ENCODE results near the gene OSM. TPM values are rescaled to one million over a fixed set of nuclear protein-coding genes. Genes with fewer than 3 reads are reported as not detected.

The OSM gene
- total RNA-seq, 1 experiment from 2014 or later: not detected

DNA sequence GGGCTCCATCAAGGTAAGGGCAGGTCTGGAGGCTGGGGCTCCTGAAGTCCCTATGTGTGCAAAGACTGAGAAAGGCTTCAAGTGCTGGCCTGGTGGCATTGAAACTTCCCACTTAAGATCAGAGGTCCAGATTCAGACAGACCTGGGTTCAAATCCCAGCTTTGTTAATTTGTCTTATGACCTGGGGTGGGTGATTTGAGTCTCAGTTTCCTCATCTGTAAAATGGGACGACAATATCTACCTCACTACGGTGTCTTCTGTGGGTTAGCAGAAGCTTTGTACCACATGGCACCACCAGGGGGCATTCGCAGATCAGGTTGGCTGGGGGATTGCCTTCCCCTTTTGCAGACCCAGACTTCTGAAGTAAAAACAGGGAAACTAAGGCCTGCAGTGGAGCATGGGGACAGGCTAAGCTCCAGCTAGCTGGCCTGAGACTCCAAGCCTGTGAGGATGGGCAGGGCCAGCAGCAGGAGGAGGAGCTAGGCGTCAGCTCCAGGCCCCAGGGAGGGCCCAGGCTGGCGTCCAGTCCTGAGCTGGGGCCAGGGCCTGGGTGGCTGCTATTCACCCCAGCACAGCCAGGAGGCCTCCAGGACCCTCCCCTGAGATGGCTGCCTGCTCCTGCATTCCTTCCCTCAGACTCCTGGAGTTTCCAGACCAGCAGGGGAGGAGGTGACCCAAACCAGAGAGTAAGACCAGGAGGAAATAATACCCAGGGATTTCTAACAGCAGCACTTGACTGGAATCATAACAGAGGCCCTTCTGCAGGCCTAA lies 21.2 kb upstream of the OSM start:
- ChIA-PET POLR2A (ENCODE audit: unreplicated experiment) (interaction anchor here (0.6 to 1.0 kb wide), 3 partner anchors 8 to 39 kb away, joined by 3 to 6 read pairs (median 3); partner anchors contain the start of gene TBC1D10A), CTCF (interaction anchor here (0.6 to 2.2 kb wide), 11 partner anchors 11 to 183 kb away, joined by 3 to 33 read pairs (median 4); partner anchors contain the start of genes RNF215, SEC14L2 and TBC1D10A)
- Histone ChIP-seq H3K36me3 (ENCODE audit: low read depth, low read length) (0 out of 2 replicates have a peak, but pooled peaks cover under 1% of the 10 kb centered on the region), H4K20me1 (ENCODE audit: low read length) (no peaks in the 10 kb centered on the region), H3K27ac (ENCODE audit: low read length) (peak overlapping the region; percentile 37; the same call in 1 of the 2 replicates), H3K79me2 (ENCODE audit: low read length) (0 out of 2 replicates have a peak, but pooled peaks cover 3% of the 10 kb centered on the region), H3K9ac (ENCODE audit: low read length) (0 out of 2 replicates have a peak overlapping the region, but pooled peaks have one; percentile 72), H3F3A (ENCODE audit: low read length, unreplicated experiment) (no peaks in the 10 kb centered on the region), H3K4me3 (ENCODE audit: low read length) (peak overlapping the region; percentile 79), H3K9me3 (ENCODE audit: low read length) (no peaks in the 10 kb centered on the region), H3K27me3 (ENCODE audit: low read length) (no peaks in the 10 kb centered on the region), H3K9me2 (replicated peaks; ENCODE audit: low read length) (no peaks in the 10 kb centered on the region), H2AFZ (ENCODE audit: low read length) (no peak overlapping the region), H3K4me1 (ENCODE audit: insufficient read depth, low read length) (peaks cover 25% of the 10 kb centered on the region), H3K4me2 (ENCODE audit: low read length) (peak overlapping the region; percentile 96)
- TF ChIP-seq, protein P1, sequence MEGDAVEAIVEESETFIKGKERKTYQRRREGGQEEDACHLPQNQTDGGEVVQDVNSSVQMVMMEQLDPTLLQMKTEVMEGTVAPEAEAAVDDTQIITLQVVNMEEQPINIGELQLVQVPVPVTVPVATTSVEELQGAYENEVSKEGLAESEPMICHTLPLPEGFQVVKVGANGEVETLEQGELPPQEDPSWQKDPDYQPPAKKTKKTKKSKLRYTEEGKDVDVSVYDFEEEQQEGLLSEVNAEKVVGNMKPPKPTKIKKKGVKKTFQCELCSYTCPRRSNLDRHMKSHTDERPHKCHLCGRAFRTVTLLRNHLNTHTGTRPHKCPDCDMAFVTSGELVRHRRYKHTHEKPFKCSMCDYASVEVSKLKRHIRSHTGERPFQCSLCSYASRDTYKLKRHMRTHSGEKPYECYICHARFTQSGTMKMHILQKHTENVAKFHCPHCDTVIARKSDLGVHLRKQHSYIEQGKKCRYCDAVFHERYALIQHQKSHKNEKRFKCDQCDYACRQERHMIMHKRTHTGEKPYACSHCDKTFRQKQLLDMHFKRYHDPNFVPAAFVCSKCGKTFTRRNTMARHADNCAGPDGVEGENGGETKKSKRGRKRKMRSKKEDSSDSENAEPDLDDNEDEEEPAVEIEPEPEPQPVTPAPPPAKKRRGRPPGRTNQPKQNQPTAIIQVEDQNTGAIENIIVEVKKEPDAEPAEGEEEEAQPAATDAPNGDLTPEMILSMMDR (conservative IDR thresholded peaks at IDR 0.05; ENCODE audit: low read depth, low read length): peak; percentile 69
- TF ChIP-seq EZH2phosphoT487 (IDR thresholded peaks at IDR 0.05; ENCODE audit: borderline replicate concordance, low read length): no peak
- ATAC-seq: peak; percentile 63
- intact Hi-C loops (cut with micrococcal nuclease): loop anchor here (5.0 kb wide), 1 partner anchor 39 kb away; the partner anchor contains the start of gene TBC1D10A
- DNase-seq: peak; percentile 81
- BruUV-seq (replicated peaks): no TSS peak

DNA sequence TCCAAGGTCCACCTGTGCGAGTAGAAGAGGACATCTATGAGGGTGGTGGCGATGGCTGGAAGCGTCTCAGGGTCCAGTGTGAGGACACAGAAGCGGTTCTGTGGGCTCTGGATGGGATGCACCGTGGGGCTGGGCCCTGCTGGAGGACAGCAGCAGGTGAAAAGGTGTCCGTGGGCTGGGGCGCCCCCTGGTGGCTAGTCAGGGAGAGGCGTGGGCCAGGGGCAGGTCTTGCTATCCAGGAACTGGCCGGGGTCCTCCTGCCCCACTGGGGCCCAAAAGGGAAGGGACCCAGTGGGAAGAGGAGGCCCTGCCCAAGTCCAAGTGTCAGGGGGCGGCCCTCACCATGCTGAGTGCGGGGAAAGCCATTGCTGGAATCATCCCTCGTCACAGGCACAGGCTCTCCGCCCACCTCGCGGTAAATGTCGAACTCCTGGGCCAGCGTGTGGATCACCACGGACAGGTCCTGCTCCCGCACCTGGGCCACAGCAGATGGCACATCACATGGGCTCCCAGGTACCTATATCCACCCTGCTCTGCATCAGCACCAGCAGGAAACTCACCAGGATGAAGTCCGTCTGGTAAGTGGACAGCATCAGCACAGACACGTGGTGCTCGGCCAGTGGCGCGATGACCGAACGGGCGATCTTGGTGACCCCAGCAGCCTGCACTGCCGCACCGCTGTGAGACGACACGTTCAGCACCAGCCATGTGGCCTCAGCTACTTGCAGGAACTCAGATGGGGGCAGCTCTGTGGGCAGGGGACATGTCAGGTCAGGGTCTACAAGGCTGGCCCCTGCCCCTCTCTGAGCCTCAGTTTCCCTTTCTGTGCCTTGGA lies 20.4 kb upstream of the OSM start:
- Histone ChIP-seq H3K27me3 (ENCODE audit: low read length) (no peaks in the 10 kb centered on the region), H3K9me2 (replicated peaks; ENCODE audit: low read length) (no peaks in the 10 kb centered on the region), H3F3A (ENCODE audit: low read length, unreplicated experiment) (no peaks in the 10 kb centered on the region), H4K20me1 (ENCODE audit: low read length) (no peaks in the 10 kb centered on the region), H3K79me2 (ENCODE audit: low read length) (0 out of 2 replicates have a peak, but pooled peaks cover 3% of the 10 kb centered on the region), H3K4me3 (ENCODE audit: low read length) (no peak overlapping the region), H3K9me3 (ENCODE audit: low read length) (no peaks in the 10 kb centered on the region), H3K27ac (ENCODE audit: low read length) (peak overlapping the region; percentile 17; the same call in 1 of the 2 replicates), H3K4me1 (ENCODE audit: insufficient read depth, low read length) (peaks cover 25% of the 10 kb centered on the region), H3K9ac (ENCODE audit: low read length) (no peak overlapping the region; the same call in 1 of the 2 replicates), H2AFZ (ENCODE audit: low read length) (no peak overlapping the region), H3K36me3 (ENCODE audit: low read depth, low read length) (no peaks in the 10 kb centered on the region), H3K4me2 (ENCODE audit: low read length) (no peak overlapping the region)
- intact Hi-C loops (cut with micrococcal nuclease): loop anchor here (5.0 kb wide), 1 partner anchor 40 kb away; the partner anchor contains the start of gene TBC1D10A
- no TSS peak for BruUV-seq (replicated peaks)
- no peak for TF ChIP-seq EZH2 (IDR thresholded peaks at IDR 0.05; ENCODE audit: low read length, unreplicated experiment)
- TF ChIP-seq, protein P1 (conservative IDR thresholded peaks at IDR 0.05; ENCODE audit: low read depth, low read length): peak; percentile 85
- CTCF ChIA-PET: interaction anchor here (0.6 to 2.2 kb wide), 6 partner anchors 40 to 179 kb away, joined by 3 to 33 read pairs (median 6); partner anchors contain the start of genes RNF215, SEC14L2 and TBC1D10A
- POLR2A ChIA-PET (ENCODE audit: unreplicated experiment): interaction anchor here (0.6 to 1.0 kb wide), 2 partner anchors 9 to 40 kb away, joined by 3 to 6 read pairs; partner anchors contain the start of gene TBC1D10A
- no peak for ATAC-seq
- peak; percentile 66 for DNase-seq
